GM19468 (cell line): ENCODE data around the gene TMEM191B.
A peak's percentile ranks its signal among the peaks of the same experiment; 100 is the strongest.
"Not testable (repeated sequence)": the region's sequence is repeated elsewhere in the genome, so short reads cannot be mapped to it uniquely, and the experiment has no call there.

ENCODE experiments used
- ATAC-seq: cut with Tn5 transposase; IDR thresholded peaks from one replicate; pipeline ENCODE4 v1.9.1; 2021; ENCODE audit warnings: mild to moderate bottlenecking, moderate library complexity, moderate number of reproducible peaks; ENCODE audit not compliant: unreplicated experiment; ENCODE audit errors: extremely low read depth

Gene TMEM191B

GRCh38 chr22:18554280-18555256 is 27.0 kb downstream of the TMEM191B start:
- not testable (repeated sequence) for ATAC-seq

DNA sequence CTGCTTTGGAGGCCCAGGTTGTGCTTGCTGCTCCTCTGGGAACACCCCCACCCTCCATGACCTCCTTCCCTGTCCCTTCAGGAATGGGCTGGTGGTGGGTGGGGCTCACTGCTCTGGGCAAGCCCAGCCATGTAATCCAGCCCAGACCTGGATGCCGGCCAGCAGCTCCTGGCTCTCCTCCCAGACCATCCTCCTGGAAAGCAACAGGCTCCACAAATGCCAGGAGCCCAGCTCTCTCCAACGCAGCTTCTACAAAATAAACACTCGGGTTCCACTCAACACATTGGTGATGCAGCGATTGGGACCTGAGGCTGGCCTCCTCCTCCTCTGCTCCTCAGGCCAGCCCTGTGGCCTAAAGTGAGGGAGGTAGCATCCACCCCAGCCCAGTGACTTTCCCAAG is 30.9 kb downstream of the TMEM191B start:
- not testable (repeated sequence) for ATAC-seq

DNA sequence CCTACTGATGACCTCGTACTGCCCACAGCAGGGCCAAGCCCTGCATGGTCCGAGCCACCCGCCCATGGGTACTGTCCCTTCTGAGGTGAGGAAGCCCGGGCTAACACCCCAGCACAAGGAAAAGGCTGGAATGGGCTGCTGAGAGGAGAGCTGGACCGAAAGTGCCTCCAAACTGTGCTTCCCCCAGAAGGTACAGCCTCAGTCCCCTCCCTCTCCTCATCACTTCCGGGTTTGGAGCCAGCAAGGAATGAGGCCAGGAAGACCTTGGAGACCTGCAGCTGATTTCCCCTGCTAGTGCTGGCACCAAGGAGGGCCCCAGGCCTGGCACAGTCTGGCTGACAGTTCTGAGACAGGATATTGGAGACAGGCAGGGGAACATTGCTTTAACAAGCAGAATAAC is 31.3 kb downstream of the TMEM191B start:
- ATAC-seq, result not testable (repeated sequence)

- not testable (repeated sequence) for ATAC-seq
Measured at GRCh38 chr22:18560099-18560974, 32.7 kb downstream of the TMEM191B start.

DNA sequence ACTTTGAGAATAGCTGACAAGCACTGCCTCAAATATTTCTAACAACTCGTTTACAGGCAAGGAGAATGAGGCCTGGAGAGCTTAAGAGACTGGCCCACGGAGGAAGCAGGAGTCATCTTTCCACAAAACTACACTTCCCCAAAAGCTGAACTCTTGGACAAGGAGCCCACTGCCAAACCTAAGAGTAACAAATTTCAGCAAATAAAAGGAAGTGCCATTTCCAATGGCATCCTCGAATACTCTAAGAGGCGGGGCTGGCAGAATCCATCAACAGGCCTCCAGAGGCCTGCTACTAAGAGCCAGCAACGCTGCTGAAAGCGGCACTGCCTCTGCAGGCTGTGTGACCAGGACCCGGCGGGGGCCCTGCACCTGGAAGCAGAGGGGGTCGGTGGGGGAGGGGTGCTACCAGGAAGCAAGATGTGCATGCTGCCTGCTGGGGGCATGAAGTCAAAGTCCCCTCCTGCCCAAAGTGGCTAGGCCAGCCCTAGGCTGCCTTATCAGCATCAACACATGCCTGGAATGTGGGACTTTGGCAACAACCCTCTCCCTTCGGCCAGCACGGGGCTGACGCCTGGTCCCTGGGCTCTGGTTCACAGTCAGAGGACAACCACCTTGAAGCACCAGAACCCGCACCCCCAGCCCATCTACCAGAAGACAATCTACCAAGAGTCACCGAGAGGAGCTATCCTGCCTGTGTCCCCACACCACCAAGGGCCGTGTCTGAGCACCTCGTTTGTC is 43.1 kb downstream of the TMEM191B start:
- ATAC-seq, result not testable (repeated sequence)

DNA sequence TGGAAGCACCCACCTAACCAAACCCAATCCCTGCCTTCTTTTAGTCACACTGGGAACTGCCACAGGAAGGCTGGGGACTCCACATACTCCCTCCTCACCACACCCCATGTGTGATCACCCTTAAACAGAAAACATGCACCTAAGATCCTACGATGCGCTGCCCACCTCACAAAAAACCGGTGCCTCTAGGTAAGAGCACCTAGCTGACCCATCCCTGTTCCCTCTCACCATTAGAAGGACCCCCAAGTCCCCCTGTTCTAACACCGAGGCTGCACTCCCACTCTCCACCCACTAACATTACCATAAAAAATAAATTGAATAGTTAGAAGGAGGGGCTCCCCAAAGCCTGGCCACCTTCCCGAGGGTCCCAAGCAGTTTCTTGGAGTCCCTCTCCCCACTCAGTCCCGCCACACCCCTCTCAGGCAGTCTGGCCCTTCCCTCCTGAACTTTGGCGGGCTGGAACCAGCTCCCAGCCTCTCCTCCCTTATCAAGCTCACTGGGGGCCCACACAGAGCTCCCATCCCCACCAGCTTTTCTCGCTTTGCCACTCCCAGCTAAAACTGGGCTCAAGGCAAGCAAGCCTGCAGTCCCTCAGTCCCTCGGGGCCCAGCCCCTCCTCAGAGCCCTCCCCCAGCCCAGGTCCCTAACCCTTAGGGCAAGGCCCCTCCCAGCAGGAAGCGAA is 46.0 kb downstream of the TMEM191B start:
- ATAC-seq, result not testable (repeated sequence)

DNA sequence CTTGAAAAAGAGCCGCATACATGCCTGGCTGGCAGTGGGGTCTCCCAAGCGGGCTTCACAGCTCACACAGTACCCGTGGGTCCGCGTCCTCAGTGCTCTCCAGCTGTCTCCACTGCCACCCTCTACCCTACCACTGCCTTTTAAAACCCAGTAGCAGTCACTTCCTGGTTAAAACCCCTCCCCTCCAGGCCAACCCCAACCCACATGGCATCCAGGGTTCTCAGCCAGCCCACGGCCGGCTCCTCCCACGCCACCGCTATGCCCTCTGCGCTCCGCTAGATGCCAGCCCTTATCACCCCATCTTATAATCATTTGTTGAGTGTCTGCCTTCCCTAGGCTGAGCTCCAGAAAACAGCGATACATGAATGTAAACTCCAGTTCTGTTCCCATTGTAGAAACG is 47.0 kb downstream of the TMEM191B start:
- ATAC-seq, result not testable (repeated sequence)

- not testable (repeated sequence) for ATAC-seq
Measured at GRCh38 chr22:18575686-18576085, 48.1 kb downstream of the TMEM191B start.

DNA sequence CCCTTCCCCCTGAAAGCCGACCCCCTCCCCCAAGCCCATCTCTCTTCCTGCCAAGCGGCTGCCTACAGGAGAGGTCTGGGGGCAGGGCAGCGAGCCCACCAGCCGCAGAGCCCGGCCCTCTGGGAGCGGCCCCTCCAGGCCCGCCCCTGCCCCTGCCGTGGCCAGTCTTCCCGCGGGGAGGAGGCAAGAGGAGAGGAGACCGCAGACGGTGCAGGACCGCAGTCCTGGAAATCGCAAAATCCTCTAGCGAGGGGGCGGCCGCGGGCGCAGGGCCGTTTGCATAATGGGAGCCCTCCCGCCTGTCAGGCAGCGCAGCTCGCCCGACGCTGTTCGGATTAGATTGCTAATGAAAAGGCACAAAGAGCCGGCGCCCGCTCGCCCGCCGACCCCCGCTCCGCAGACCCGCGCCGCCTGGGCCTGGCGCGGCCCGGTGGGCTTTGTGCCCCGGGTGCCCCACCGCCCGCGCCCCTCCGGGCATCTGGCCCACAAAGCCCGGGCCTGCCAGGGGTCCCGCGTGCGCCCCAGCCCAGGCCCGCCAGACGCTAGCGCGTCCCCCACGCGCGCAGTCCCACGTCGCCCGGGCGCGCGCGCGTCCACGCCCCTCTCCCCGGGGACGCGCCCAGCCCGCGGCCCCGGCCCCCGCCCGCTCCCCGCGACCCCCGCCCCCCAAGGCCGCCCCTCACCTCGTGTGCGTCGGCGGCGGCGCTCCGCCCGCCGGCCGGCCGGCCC is 49.7 kb downstream of the TMEM191B start:
- ATAC-seq, result peak; percentile 23

DNA sequence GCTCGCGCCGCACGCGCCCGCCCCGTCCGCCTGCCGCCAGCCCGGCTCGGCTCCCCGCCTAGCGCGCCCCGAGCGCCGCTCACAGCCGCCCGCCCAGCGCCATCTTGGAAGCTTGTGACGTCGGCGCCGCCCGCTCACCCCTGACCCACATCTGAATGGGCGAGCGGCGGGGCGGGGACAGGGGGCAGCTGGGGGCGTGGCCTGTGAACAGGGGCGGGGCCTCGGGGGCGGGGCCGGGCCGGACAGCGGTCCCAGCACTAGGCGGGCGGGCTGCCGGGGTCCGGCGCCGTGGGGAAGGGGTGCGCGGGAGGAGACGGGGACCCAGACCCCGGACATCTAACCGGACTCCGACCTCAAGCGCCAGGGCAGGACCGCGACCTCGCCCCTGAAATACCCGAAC is 50.2 kb downstream of the TMEM191B start:
- not testable (repeated sequence) for ATAC-seq
